Muscle layer of duodenum (tissue), 2 donors: Measurements from ENCODE around the gene LDB1.
A peak's percentile ranks its signal among the peaks of the same experiment; 100 is the strongest.

Experiments used
- H3K27ac ChIP-seq: one replicate; pipeline ENCODE4 v1.7.0; 2013; ENCODE audit warnings: mild to moderate bottlenecking, low read length
- H3K27me3 ChIP-seq: one replicate; pipeline ENCODE4 v1.7.0; 2013; ENCODE audit warnings: low read depth, mild to moderate bottlenecking, control low read depth, low read length
- H3K36me3 ChIP-seq, 2 donors: one replicate each; pipeline ENCODE4 v1.7.0; 2013; ENCODE audit warnings: low read length in 2 of 2, control low read depth in 1 of 2, mild to moderate bottlenecking in 1 of 2; ENCODE audit not compliant: insufficient read depth in 2 of 2, control insufficient read depth in 1 of 2
- H3K4me1 ChIP-seq, 2 donors: one replicate each; pipeline ENCODE4 v1.7.0; 2013; ENCODE audit warnings: low read length in 2 of 2, mild to moderate bottlenecking in 2 of 2, control low read depth in 1 of 2, moderate library complexity in 1 of 2; ENCODE audit not compliant: insufficient read depth in 2 of 2, control insufficient read depth in 1 of 2
- H3K4me3 ChIP-seq, 2 donors: one replicate each; pipeline ENCODE4 v1.7.0; 2013; ENCODE audit warnings: low read length in 2 of 2, low read depth in 1 of 2, mild to moderate bottlenecking in 1 of 2
- H3K9me3 ChIP-seq, 2 donors: one replicate each; pipeline ENCODE4 v1.7.0; 2013; ENCODE audit warnings: low read length in 2 of 2, control low read depth in 1 of 2, mild to moderate bottlenecking in 1 of 2; ENCODE audit not compliant: control insufficient read depth in 1 of 2
- donor health status: healthy.

LDB1 gene

DNA sequence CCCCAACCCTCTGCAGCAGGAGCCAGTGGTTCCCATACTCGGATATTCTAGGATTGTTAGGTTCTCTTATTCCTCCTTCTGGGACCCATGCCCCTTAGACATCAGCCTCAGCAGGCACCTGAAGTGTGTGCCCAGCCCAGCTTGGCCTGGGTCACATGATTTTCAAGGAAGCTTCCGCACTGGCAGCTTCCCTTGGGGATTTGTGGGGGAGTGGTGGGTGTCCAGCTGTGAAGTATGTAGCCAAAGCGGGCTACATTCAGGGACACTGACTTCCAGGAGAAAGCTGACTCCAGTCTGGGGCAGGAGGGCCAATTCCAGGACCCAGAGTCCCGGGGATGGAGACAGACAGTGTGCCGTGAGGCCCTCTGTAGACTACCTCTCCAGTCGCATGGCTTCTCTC, 1.3 kb downstream of the LDB1 start:
- Histone ChIP-seq H3K4me1 (peaks cover 34 to 46% of the 10 kb centered on the region in 2 donors), H3K4me3 (peak overlapping the region; percentile 70 to 83), H3K9me3 (no peaks in the 10 kb centered on the region), H3K36me3 (peaks cover 0 to 3% of the 10 kb centered on the region in 2 donors), H3K27me3 (no peaks in the 10 kb centered on the region), H3K27ac (peak overlapping the region; percentile 85)

DNA sequence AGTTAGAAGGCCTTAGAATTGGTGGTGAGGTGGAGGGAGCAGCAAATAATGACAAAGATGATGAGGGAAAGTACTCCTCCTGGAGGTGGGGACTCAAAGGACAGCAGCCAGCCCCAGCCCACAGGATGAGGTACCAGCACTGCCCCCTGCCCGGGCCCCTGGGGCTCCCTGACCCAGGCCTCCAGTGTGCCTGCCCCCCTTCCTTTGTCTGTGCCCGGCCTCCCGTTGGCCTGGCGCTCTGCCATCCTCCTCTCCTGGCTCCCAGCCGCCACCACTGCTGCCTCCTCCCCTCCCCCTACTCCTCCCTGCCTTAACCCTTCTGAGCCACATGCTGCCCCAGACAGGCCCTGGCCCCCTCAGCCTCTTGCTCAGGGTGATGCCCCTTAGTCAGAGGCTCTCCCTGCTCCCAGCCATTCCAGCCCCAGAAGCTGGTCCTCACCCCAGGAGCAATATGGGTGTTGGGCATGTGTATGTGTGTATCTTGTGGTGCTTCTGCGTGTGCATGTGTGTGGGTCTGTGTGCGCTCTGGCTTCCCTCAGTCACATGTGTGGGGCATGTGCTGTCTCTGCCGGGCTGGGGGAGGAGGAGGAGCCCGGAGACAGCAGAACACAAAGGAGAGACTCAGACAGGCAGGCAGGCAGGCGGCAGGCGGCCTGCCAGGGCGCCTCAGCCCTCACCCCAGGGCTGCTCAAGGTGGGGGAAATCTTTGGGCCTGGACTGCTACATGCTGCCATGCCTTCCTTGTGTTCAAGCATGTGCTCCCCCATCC, 2.6 kb downstream of the LDB1 start:
- Histone ChIP-seq H3K4me1 (peaks cover 43 to 59% of the 10 kb centered on the region in 2 donors), H3K27me3 (no peaks in the 10 kb centered on the region), H3K4me3 (peak overlapping the region; percentile 70 to 83), H3K36me3 (peaks cover 0 to 3% of the 10 kb centered on the region in 2 donors), H3K27ac (peak overlapping the region; percentile 85), H3K9me3 (no peaks in the 10 kb centered on the region)

DNA sequence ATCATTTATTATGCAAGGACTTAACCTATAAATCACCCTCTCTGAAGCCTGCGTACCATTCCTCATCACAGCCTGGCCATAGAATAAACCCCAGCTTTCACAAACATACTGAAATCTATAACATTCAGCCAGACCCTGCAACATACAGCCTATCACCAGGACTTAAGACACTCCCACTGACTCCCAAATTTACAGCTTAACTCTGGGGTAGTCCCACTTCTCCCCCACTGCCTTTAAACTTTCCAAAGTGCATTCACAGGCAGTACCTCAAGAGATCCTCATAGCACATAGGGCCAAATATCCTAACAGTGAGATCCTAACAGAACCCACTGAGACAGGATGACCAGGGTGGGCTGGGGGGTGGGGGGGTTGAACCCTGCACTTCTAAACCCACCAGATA, 3.5 kb downstream of the LDB1 start:
- peaks cover 0 to 3% of the 10 kb centered on the region in 2 donors for H3K36me3 ChIP-seq
- H3K4me3 ChIP-seq = peak overlapping the region in 1 of 2 donors; percentile 83
- H3K4me1 ChIP-seq = peaks cover 43 to 65% of the 10 kb centered on the region in 2 donors
- no peaks in the 10 kb centered on the region for H3K27me3 ChIP-seq
- H3K9me3 ChIP-seq = no peaks in the 10 kb centered on the region
- H3K27ac ChIP-seq = peak overlapping the region; percentile 39

DNA sequence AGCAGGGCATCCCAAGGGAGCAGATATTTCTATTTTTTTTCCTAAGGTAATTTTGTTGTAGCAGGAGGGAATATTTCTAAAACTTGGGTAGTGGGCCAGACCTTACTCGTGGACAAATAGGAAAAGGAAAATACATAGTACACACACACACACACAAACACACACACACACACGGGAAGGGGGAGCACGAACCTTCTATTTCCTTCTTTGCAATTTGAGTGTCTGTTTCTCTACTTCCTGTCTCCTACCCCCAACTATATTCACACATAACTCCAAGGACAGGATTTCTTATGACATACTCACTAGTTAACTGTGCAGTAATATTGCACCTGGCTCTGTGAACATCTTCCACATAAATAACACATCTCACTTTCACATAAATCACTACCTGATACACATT, 4.4 kb downstream of the LDB1 start:
- H3K4me3 ChIP-seq = peak overlapping the region; percentile 60 to 67
- peaks cover 41 to 65% of the 10 kb centered on the region in 2 donors for H3K4me1 ChIP-seq
- H3K27me3 ChIP-seq = no peaks in the 10 kb centered on the region

DNA sequence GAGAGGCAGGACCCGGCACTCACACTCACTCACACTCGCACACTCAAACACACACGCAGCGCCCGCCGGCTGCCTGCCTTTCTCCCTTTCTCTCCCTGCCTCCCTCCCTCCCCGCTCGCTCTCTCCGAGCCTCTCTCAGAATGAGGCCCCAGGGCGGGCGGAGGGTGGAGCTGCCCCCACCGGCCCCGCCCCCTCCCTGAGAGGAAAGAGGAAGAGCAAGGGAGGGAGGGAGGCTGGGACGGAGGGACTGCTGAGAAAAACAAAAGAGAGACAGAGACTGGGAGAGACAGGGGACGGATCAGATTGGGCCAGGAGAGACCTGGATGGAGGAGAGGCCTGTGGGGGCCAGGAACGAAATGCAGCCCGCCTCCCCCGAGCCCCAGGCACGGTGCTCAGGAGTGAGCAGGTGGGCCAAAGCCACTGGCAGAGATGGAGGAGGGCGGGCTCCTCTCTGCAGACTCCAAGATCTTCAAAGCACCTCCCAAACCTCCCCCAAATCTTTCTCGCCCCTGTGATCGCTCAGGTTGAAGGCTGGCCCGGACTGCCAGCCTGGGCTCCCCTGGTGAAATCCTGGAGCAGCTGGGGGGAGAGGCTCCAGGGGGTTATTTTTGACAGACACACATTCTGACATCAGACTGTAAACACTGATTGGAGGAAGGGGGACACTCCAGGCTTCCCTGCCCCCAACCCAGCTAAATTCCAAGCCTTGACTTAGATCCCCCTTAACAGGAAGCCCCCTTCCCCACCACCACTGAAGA, 5.1 kb downstream of the LDB1 start:
- no peaks in the 10 kb centered on the region for H3K27me3 ChIP-seq
- H3K4me1 ChIP-seq = peaks cover 41 to 65% of the 10 kb centered on the region in 2 donors
- H3K4me3 ChIP-seq = peak overlapping the region; percentile 60 to 67
- peaks cover 13 to 14% of the 10 kb centered on the region in 2 donors for H3K36me3 ChIP-seq
- H3K27ac ChIP-seq = peak overlapping the region; percentile 72
- no peaks in the 10 kb centered on the region for H3K9me3 ChIP-seq

More for the DNA sequence above, 4.4 kb downstream of the LDB1 start:
- Histone ChIP-seq H3K9me3 (no peaks in the 10 kb centered on the region), H3K27ac (peak overlapping the region; percentile 72), H3K36me3 (peaks cover 6 to 8% of the 10 kb centered on the region in 2 donors)

DNA sequence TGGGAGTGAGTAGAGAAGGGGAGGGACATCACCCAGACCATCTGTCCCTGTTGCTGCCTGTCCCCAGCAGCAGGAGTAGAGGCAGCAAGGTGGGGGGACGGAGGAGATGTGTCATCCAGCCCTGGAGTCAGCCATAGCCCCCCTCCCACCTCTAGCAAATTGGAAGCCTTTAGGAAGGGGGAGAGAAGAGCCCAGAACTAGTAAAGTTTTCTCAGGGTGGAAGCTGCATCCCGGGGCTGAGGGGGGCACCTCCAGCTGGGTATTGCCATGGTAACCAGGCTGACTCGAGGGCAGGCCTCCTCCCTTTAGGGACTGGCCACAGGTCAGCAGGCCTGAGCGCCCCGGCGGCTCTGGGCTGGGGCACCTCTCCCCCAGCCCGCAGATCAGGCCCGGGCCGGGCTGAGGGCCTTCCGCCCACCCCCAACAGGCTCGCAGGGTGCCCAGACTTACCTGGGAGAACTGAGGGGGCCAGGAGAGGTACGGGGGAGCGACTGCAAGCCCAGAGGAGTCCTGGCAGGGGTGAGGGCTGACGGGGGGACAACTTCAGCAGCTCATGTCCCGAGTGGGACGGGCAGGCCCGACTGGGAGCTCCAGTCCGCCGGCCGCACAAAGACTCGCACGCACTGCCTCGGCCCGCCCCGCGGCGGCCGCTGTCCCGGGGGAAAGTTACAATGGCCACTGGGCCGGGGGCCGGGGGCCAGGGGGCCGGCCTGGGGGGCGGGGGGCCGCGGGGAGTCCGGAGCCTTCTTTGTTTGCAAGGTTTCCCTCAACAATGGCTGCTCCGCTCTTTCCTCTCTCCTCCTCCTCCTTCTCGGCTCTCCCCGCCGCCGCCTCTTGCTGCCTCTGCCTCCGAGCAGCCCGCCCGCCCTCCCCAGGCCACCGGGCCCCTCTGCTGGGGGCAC, 6.0 kb downstream of the LDB1 start:
- Histone ChIP-seq H3K27ac (peak overlapping the region; percentile 5), H3K4me3 (peak overlapping the region; percentile 66 to 67), H3K4me1 (peaks cover 41 to 65% of the 10 kb centered on the region in 2 donors), H3K36me3 (peaks cover 21 to 22% of the 10 kb centered on the region in 2 donors), H3K27me3 (no peaks in the 10 kb centered on the region), H3K9me3 (no peaks in the 10 kb centered on the region)

DNA sequence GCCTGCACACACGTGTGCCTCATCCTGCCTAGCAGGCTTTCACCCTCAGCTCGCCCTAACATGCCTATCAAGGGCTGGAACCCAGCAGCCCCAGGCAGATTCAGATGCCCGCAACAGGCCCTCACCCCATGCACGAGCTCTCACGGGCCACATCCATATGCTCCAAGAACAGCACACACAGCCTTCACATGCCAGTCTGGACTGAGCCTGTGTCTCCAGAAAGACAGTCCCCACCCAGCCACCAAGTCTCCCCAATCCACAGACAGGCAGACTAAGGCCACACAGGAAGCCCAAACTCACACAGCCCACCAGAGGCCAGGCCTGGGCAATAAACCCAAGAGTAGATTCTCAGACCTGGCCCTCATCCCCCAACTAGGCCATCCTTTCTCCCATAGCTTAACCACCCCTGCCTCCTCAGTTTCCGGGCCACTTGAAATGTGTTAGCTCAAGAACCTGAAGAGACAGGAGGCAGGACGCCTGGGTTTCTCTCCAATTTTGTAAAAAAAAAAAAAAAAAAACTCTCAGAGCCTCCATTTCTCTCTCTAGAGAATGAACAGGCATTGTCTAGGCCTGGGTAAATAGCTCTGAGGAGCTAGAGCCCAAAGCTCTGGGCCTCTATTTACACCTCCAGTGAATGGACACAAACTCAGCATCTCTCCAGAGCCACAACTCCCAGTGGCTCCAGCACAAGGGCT, 6.8 kb downstream of the LDB1 start:
- peak overlapping the region; percentile 65 to 66 for H3K4me3 ChIP-seq
- H3K9me3 ChIP-seq = no peaks in the 10 kb centered on the region
- H3K27ac ChIP-seq = peak overlapping the region; percentile 5
- H3K27me3 ChIP-seq = no peaks in the 10 kb centered on the region
- peaks cover 35 to 58% of the 10 kb centered on the region in 2 donors for H3K4me1 ChIP-seq
- peaks cover 29 to 30% of the 10 kb centered on the region in 2 donors for H3K36me3 ChIP-seq

DNA sequence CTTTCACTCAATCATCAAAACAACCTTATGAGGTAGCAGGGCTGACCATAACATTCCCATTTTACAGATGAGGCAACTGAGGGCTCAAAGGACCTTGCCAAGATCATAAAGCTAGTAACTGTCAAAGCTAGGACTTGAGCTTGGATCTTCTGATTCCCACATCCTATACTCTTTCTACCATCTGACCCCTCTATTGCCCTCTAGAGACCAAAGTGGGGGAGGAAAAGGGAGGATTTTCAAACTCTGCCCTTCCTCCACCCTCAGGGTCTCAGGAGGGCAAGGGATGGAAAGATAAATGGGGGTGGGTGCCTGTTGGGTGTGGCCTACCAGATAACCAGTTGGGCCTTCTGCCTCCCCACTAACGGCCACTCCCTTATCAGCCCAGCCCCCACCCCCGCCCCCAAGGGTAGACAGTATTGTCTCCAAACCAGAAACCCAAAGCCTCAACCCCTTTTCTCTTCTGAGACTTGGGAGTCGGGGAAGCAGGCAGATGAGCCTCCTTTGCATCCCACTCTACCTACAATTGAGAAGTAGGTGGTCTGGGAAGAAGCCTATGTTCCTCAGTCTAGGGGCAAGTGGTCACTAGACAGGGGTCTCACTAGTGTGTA, 7.9 kb downstream of the LDB1 start:
- H3K27ac ChIP-seq = no peak overlapping the region
- H3K27me3 ChIP-seq = no peaks in the 10 kb centered on the region

DNA sequence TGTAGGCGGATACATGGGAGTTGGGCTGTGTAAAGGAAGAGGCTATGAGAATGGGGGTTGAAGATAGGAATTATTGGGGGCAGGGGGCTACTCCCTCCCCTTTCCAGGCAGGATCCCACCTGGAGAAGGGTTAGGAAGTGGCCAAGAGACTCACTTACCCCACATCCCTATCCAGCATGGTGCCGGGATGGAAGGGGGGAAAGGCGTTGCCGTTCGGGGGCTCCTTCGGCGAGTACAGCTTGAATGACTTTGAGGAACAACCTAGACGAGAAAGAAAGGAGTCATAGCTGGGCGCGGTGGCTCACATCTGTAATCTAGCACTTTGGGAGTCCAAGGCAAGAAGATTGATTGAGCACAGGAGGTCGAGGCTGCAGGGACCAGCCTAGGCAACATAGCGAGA, 8.9 kb downstream of the LDB1 start:
- Histone ChIP-seq H3K27me3 (no peaks in the 10 kb centered on the region), H3K36me3 (peaks cover 38 to 48% of the 10 kb centered on the region in 2 donors), H3K9me3 (no peaks in the 10 kb centered on the region), H3K4me3 (no peak overlapping the region), H3K4me1 (peaks cover 16 to 37% of the 10 kb centered on the region in 2 donors), H3K27ac (no peak overlapping the region)

More for the DNA sequence above, 7.9 kb downstream of the LDB1 start:
- H3K36me3 ChIP-seq = peaks cover 32 to 39% of the 10 kb centered on the region in 2 donors
- peaks cover 25 to 48% of the 10 kb centered on the region in 2 donors for H3K4me1 ChIP-seq
- H3K9me3 ChIP-seq = no peaks in the 10 kb centered on the region
- peak overlapping the region in 1 of 2 donors; percentile 65 for H3K4me3 ChIP-seq
